GM10248 (cell line): Measurements from ENCODE around the gene FRMD4B.

Experiments
- CTCF ChIA-PET: fragments of 300-600 bp; sonication (Branson Sonifier 250); formaldehyde crosslinking; extraction: SDS; loops from one replicate; lab custom pipeline; 2021; ENCODE audit warnings: antibody characterized with exemption; lab: Yijun Ruan, JAX
- POLR2A ChIA-PET: fragments of 350-650 bp; sonication (Branson Sonifier 250); formaldehyde crosslinking; extraction: SDS; loops from one replicate; lab custom pipeline; 2020; ENCODE audit warnings: antibody characterized with exemption; lab: Yijun Ruan, JAX
- DNase-seq: peaks from one replicate; pipeline ENCODE4 v3.0.0; 2012; ENCODE audit errors: extremely low spot score
- TF ChIP-seq, protein P1 (sequence below): IDR thresholded peaks from 2 replicates; pipeline ENCODE4 v1.5.1; 2012; ENCODE audit warnings: mild to moderate bottlenecking, low read depth; ENCODE audit errors: extremely low read depth, missing control alignments, control extremely low read depth

FRMD4B gene

GRCh38 chr3:69352305-69353087 lies 33.4 kb downstream of the FRMD4B start:
- ChIA-PET POLR2A (no interaction called here), CTCF (interaction anchor here (1.4 to 1.7 kb wide), 4 partner anchors 11 to 191 kb away, joined by 4 to 5 read pairs (median 4); no protein-coding TSS in a partner anchor)
- no peak for DNase-seq
- TF ChIP-seq, protein P1, sequence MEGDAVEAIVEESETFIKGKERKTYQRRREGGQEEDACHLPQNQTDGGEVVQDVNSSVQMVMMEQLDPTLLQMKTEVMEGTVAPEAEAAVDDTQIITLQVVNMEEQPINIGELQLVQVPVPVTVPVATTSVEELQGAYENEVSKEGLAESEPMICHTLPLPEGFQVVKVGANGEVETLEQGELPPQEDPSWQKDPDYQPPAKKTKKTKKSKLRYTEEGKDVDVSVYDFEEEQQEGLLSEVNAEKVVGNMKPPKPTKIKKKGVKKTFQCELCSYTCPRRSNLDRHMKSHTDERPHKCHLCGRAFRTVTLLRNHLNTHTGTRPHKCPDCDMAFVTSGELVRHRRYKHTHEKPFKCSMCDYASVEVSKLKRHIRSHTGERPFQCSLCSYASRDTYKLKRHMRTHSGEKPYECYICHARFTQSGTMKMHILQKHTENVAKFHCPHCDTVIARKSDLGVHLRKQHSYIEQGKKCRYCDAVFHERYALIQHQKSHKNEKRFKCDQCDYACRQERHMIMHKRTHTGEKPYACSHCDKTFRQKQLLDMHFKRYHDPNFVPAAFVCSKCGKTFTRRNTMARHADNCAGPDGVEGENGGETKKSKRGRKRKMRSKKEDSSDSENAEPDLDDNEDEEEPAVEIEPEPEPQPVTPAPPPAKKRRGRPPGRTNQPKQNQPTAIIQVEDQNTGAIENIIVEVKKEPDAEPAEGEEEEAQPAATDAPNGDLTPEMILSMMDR: no peak

DNA sequence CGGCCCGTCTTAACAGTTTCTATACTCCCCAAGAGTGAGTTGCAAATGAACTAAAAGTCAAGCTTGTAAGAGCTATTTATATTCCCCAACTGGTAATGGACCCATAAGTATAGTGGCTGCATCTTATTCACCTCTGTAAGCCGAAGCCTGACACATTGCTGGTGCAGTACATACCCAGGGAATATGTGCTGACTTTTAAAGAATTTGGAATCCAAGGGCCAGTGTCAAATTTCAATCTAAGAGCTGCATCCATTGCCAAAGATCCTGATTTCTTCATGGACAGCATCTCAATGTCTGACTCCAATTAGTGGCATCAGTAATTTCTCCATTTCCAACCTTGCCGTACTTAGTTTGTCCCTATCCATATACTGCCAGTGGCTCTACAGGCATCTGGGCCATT lies 42.0 kb downstream of the FRMD4B start:
- POLR2A ChIA-PET: no interaction called here
- DNase-seq: no peak
- CTCF ChIA-PET: interaction anchor here (0.9 to 2.0 kb wide), 4 partner anchors 20 to 155 kb away, joined by 3 to 4 read pairs (median 4); no protein-coding TSS in a partner anchor
- TF ChIP-seq, protein P1: no peak

- ChIA-PET CTCF (interaction anchor here (0.7 to 1.3 kb wide), 2 partner anchors 19 to 36 kb away, joined by 3 to 6 read pairs; no protein-coding TSS in a partner anchor), POLR2A (no interaction called here)
- TF ChIP-seq, protein P1: no peak
- DNase-seq: no peak
Observed at GRCh38 chr3:69342074-69342473, 43.8 kb downstream of the FRMD4B start.

GRCh38 chr3:69339760-69340159 lies 46.1 kb downstream of the FRMD4B start:
- no peak for DNase-seq
- ChIA-PET POLR2A (no interaction called here), CTCF (interaction anchor here (0.6 to 1.3 kb wide), 3 partner anchors 16 to 46 kb away, joined by 3 read pairs; partner anchors contain the start of gene FRMD4B)
- TF ChIP-seq, protein P1: no peak

GRCh38 chr3:69338911-69339310 lies 47.0 kb downstream of the FRMD4B start:
- no peak for DNase-seq
- TF ChIP-seq, protein P1: no peak
- ChIA-PET POLR2A (no interaction called here), CTCF (interaction anchor here (0.6 kb wide), 1 partner anchor 9 kb away, joined by 3 read pairs; no protein-coding TSS in a partner anchor)

- POLR2A ChIA-PET: no interaction called here
- CTCF ChIA-PET: interaction anchor here (2.4 kb wide), 1 partner anchor 27 kb away, joined by 8 read pairs; no protein-coding TSS in a partner anchor
- DNase-seq: no peak
- TF ChIP-seq, protein P1: no peak
Observed at GRCh38 chr3:69332934-69333333, 53.0 kb downstream of the FRMD4B start.
